Ishikawa (cell line): ENCODE results near the gene RITA1.

ENCODE experiments used
- CEBPB ChIP-seq: IDR thresholded peaks from 2 replicates; pipeline ENCODE4 v1.6.1; 2012
- CREB1 ChIP-seq: IDR thresholded peaks from 2 replicates; pipeline ENCODE4 v1.6.1; 2012; ENCODE audit warnings: low read depth
- EGR1 ChIP-seq: IDR thresholded peaks from 2 replicates; pipeline ENCODE4 v1.6.1; 2012
- EP300 ChIP-seq: IDR thresholded peaks from 2 replicates; pipeline ENCODE4 v1.6.1; 2012; ENCODE audit warnings: borderline replicate concordance
- FOXM1 ChIP-seq: IDR thresholded peaks from 2 replicates; pipeline ENCODE4 v1.6.1; 2012; ENCODE audit warnings: low read depth, borderline replicate concordance
- NFIC ChIP-seq: IDR thresholded peaks from 2 replicates; pipeline ENCODE4 v1.6.1; 2012
- RAD21 ChIP-seq: IDR thresholded peaks from 2 replicates; pipeline ENCODE4 v1.6.1; 2012; ENCODE audit warnings: low read depth
- TAF1 ChIP-seq: IDR thresholded peaks from 2 replicates; pipeline ENCODE4 v1.6.1; 2012; ENCODE audit warnings: low read depth, mild to moderate bottlenecking
- TCF12 ChIP-seq: IDR thresholded peaks from 2 replicates; pipeline ENCODE4 v1.6.1; 2012; ENCODE audit warnings: low read depth
- TEAD4 ChIP-seq: IDR thresholded peaks from 2 replicates; pipeline ENCODE4 v1.6.1; 2012
- YY1 ChIP-seq: IDR thresholded peaks from 2 replicates; pipeline ENCODE4 v1.6.1; 2012; ENCODE audit warnings: low read depth
- ZBTB7A ChIP-seq: IDR thresholded peaks from 2 replicates; pipeline ENCODE4 v1.6.1; 2012; ENCODE audit warnings: low read depth
- TF ChIP-seq, protein P1 (sequence below): IDR thresholded peaks from 2 replicates; pipeline ENCODE4 v1.6.1; 2012
- TF ChIP-seq, protein P2 (sequence below): IDR thresholded peaks from 2 replicates; pipeline ENCODE4 v1.6.1; 2012
- TF ChIP-seq, protein P3 (sequence below): IDR thresholded peaks from 2 replicates; pipeline ENCODE4 v1.6.1; 2012; ENCODE audit warnings: low read depth, mild to moderate bottlenecking

The RITA1 gene

GRCh38 chr12:113171543-113171942 lies 14.0 kb upstream of the RITA1 start:
- TF ChIP-seq EGR1 (no peak), ZBTB7A (no peak), TCF12 (no peak), YY1 (no peak), CREB1 (no peak), EP300 (no peak), TAF1 (no peak), CEBPB (no peak), RAD21 (no peak), TEAD4 (no peak), NFIC (no peak)
- TF ChIP-seq, protein P1, sequence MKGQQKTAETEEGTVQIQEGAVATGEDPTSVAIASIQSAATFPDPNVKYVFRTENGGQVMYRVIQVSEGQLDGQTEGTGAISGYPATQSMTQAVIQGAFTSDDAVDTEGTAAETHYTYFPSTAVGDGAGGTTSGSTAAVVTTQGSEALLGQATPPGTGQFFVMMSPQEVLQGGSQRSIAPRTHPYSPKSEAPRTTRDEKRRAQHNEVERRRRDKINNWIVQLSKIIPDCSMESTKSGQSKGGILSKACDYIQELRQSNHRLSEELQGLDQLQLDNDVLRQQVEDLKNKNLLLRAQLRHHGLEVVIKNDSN = no peak
- TF ChIP-seq, protein P2, sequence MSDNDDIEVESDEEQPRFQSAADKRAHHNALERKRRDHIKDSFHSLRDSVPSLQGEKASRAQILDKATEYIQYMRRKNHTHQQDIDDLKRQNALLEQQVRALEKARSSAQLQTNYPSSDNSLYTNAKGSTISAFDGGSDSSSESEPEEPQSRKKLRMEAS = no peak
- TF ChIP-seq, protein P3, sequence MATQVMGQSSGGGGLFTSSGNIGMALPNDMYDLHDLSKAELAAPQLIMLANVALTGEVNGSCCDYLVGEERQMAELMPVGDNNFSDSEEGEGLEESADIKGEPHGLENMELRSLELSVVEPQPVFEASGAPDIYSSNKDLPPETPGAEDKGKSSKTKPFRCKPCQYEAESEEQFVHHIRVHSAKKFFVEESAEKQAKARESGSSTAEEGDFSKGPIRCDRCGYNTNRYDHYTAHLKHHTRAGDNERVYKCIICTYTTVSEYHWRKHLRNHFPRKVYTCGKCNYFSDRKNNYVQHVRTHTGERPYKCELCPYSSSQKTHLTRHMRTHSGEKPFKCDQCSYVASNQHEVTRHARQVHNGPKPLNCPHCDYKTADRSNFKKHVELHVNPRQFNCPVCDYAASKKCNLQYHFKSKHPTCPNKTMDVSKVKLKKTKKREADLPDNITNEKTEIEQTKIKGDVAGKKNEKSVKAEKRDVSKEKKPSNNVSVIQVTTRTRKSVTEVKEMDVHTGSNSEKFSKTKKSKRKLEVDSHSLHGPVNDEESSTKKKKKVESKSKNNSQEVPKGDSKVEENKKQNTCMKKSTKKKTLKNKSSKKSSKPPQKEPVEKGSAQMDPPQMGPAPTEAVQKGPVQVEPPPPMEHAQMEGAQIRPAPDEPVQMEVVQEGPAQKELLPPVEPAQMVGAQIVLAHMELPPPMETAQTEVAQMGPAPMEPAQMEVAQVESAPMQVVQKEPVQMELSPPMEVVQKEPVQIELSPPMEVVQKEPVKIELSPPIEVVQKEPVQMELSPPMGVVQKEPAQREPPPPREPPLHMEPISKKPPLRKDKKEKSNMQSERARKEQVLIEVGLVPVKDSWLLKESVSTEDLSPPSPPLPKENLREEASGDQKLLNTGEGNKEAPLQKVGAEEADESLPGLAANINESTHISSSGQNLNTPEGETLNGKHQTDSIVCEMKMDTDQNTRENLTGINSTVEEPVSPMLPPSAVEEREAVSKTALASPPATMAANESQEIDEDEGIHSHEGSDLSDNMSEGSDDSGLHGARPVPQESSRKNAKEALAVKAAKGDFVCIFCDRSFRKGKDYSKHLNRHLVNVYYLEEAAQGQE = no peak

GRCh38 chr12:113172185-113172584 lies 13.3 kb upstream of the RITA1 start:
- TF ChIP-seq RAD21 = no peak
- TF ChIP-seq FOXM1 = no peak
- no peak for TF ChIP-seq TEAD4

DNA sequence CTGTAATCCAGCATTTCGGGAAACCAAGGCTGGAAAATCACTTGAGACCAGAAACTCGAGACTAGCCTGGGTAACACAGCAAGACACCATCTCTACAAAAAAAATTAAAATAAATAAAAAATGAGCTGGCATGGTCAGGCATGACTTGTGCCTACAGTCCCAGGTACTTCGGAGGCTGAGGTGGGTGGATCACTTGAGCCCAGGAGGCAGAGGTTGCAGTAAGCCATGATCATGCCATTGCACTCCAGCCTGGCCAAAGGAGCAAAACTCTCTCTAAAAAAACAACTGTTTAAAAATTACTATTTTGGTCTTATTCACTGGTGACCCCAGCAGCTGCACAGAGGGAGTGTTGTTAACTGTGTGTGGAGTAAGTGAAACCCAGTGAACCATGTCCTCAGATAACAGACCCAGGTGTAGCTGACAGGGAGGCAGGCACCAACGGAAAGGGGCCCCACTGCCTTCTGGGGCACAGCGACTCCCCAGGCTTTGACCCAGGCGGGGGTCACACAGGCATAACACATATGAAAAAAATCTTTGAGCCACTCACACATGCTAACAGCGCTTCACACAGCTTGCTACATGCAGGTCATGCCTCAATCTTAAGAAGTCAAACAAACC lies 12.3 kb upstream of the RITA1 start:
- TF ChIP-seq RAD21 (no peak), ZBTB7A (no peak), EP300 (no peak), TAF1 (no peak), FOXM1 (no peak), TCF12 (no peak), CEBPB (no peak), NFIC (no peak), EGR1 (no peak), TEAD4 (no peak), CREB1 (no peak), YY1 (no peak)
- TF ChIP-seq, protein P3 = no peak
- TF ChIP-seq, protein P2 = no peak
- TF ChIP-seq, protein P1 = no peak

GRCh38 chr12:113174461-113175384 lies 10.8 kb upstream of the RITA1 start:
- TF ChIP-seq EP300 (no peak), RAD21 (peak; percentile 86)

- no peak for TF ChIP-seq TAF1
- TF ChIP-seq, protein P2 = no peak
- TF ChIP-seq, protein P3 = no peak
- no peak for TF ChIP-seq CEBPB
- no peak for TF ChIP-seq EGR1
- no peak for TF ChIP-seq EP300
- TF ChIP-seq TCF12 = no peak
- no peak for TF ChIP-seq FOXM1
- TF ChIP-seq, protein P1 = no peak
- no peak for TF ChIP-seq CREB1
- no peak for TF ChIP-seq TEAD4
- TF ChIP-seq RAD21 = no peak
- TF ChIP-seq ZBTB7A = no peak
- no peak for TF ChIP-seq YY1
- TF ChIP-seq NFIC = no peak
Measured at GRCh38 chr12:113179023-113179422, 6.5 kb upstream of the RITA1 start.
